Neuronal stem cell (in vitro differentiated cells): ENCODE results near the gene ARHGDIB.

Experiments
- DNase-seq: peaks from one replicate; pipeline ENCODE4 v3.0.0-alpha.2; 2013; ENCODE audit warnings: low spot score
- H2AFZ ChIP-seq: one replicate; pipeline ENCODE4 v1.6.1; 2013; ENCODE audit warnings: mild to moderate bottlenecking, low read length, inconsistent platforms
- H2AK5ac ChIP-seq: 2 replicates; pipeline ENCODE4 v1.6.1; 2013; ENCODE audit warnings: low read depth, mild to moderate bottlenecking, inconsistent platforms, low read length, moderate library complexity, mixed read lengths
- H2BK120ac ChIP-seq: 2 replicates; pipeline ENCODE4 v1.6.1; 2013; ENCODE audit warnings: low read depth, mild to moderate bottlenecking, inconsistent platforms, low read length, moderate library complexity, mixed read lengths
- H2BK12ac ChIP-seq: one replicate; pipeline ENCODE4 v1.6.1; 2013; ENCODE audit warnings: low read length, inconsistent platforms
- H2BK15ac ChIP-seq: 2 replicates; pipeline ENCODE4 v1.6.1; 2013; ENCODE audit warnings: mild to moderate bottlenecking, low read length, inconsistent platforms, mixed read lengths
- H2BK5ac ChIP-seq: one replicate; pipeline ENCODE4 v1.6.1; 2013; ENCODE audit warnings: inconsistent platforms, mild to moderate bottlenecking, low read length, moderate library complexity
- H3K14ac ChIP-seq: one replicate; pipeline ENCODE4 v1.6.1; 2013; ENCODE audit warnings: low read length, inconsistent platforms
- H3K18ac ChIP-seq: 2 replicates; pipeline ENCODE4 v1.6.1; 2013; ENCODE audit warnings: low read length, inconsistent platforms
- H3K23ac ChIP-seq: 2 replicates; pipeline ENCODE4 v1.6.1; 2013; ENCODE audit warnings: low read depth, mild to moderate bottlenecking, mixed read lengths, low read length, inconsistent platforms; ENCODE audit not compliant: poor library complexity
- H3K27ac ChIP-seq: replicated peaks from 3 replicates; pipeline ENCODE4 v1.5.1; 2013; ENCODE audit warnings: low read length, inconsistent platforms
- H3K27me3 ChIP-seq, 3 experiments: 2 replicates each; pipeline ENCODE4 v1.6.1; 2013; ENCODE audit warnings: low read length in 3 of 3, mild to moderate bottlenecking in 2 of 3, inconsistent platforms in 1 of 3, low read depth in 1 of 3, mixed read lengths in 1 of 3, moderate library complexity in 1 of 3; ENCODE audit not compliant: control insufficient read depth in 3 of 3, insufficient read depth in 3 of 3
- H3K36me3 ChIP-seq, 2 donors: replicated peaks in 1 of 2; 2 replicates each; pipeline ENCODE4 v1.6.1; 2013; ENCODE audit warnings: low read length in 2 of 2; ENCODE audit not compliant: control insufficient read depth in 2 of 2, insufficient read depth in 2 of 2
- H3K4ac ChIP-seq: 2 replicates; pipeline ENCODE4 v1.6.1; 2013; ENCODE audit warnings: inconsistent platforms, mild to moderate bottlenecking, low read length, moderate library complexity
- H3K4me1 ChIP-seq, 2 donors: 1 replicate in 1 of 2; 2 replicates in 1 of 2; pipeline ENCODE4 v1.6.1; 2013; ENCODE audit warnings: low read length in 2 of 2, low read depth in 1 of 2; ENCODE audit not compliant: control insufficient read depth in 2 of 2, insufficient read depth in 1 of 2
- H3K4me2 ChIP-seq: one replicate; pipeline ENCODE4 v1.6.1; 2013; ENCODE audit warnings: mild to moderate bottlenecking, low read length, inconsistent platforms; ENCODE audit not compliant: insufficient read depth, poor library complexity, severe bottlenecking
- H3K4me3 ChIP-seq, 2 donors: 2 replicates each; pipeline ENCODE4 v1.5.1; 2013; ENCODE audit warnings: low read length in 2 of 2, mild to moderate bottlenecking in 2 of 2, inconsistent platforms in 1 of 2, moderate library complexity in 1 of 2
- H3K79me1 ChIP-seq: one replicate; pipeline ENCODE4 v1.6.1; 2013; ENCODE audit warnings: low read depth, mild to moderate bottlenecking, inconsistent platforms, low read length, moderate library complexity
- H3K9ac ChIP-seq: one replicate; pipeline ENCODE4 v1.6.1; 2013; ENCODE audit warnings: mild to moderate bottlenecking, low read depth, low read length, inconsistent platforms; ENCODE audit not compliant: poor library complexity
- H3K9me3 ChIP-seq, 2 donors: replicated peaks in 1 of 2; 2 replicates each; pipeline versions ENCODE3 to v1.6.1; 2013; ENCODE audit warnings: low read length in 2 of 2, mild to moderate bottlenecking in 2 of 2, inconsistent platforms in 1 of 2, low read depth in 1 of 2, mixed read lengths in 1 of 2, moderate library complexity in 1 of 2; ENCODE audit not compliant: control insufficient read depth in 2 of 2, insufficient read depth in 1 of 2
- H4K8ac ChIP-seq: one replicate; pipeline ENCODE4 v1.6.1; 2013; ENCODE audit warnings: low read depth, mild to moderate bottlenecking, inconsistent platforms, low read length, moderate library complexity
- H4K91ac ChIP-seq: one replicate; pipeline ENCODE4 v1.6.1; 2013; ENCODE audit warnings: low read length, low read depth, mild to moderate bottlenecking, inconsistent platforms; ENCODE audit not compliant: poor library complexity
- WGBS, 2 donors: extraction: QIAGEN DNeasy Blood & Tissue Kit; methylation state at CpG; one replicate each; pipeline ENCODE4 v1.1.7; 2013; ENCODE audit warnings: missing lambda C conversion rate in 2 of 2, mixed read lengths in 1 of 2; ENCODE audit not compliant: insufficient read length in 2 of 2, insufficient replicate concordance in 1 of 2; ENCODE audit errors: extremely low coverage in 2 of 2; 5-methylcytosine and 5-hydroxymethylcytosine counted together

The ARHGDIB gene

DNA sequence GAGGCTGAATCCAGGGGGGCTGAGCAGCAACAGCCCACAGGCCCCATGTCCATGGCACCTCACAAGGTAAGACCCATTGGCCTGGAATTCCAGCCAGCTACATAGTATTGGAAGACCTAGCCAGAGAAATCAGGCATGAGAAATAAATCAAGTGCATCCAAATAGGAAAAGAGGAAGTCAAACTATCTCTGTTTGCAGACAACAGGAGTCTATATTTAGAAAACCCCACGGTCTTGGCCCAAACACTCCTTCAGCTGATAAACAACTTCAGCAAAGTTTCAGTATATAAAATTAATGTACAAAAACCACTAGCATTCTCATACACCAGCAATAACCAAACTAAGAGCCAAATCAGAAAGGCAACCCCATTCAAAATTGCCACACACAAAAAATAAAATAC, 28.4 kb upstream of the ARHGDIB start:
- WGBS, 2 donors, result no CpG with 5 or more reads among the region's 1 CpG
- H2BK5ac ChIP-seq, result no peak overlapping the region

GRCh38 chr12:14988035-14988434, 26.6 kb upstream of the ARHGDIB start:
- no peak overlapping the region for H2BK5ac ChIP-seq
- no peaks in the 10 kb centered on the region for H3K4me1 ChIP-seq
- WGBS, 2 donors, result no CpG with 5 or more reads among the region's 3 CpGs
- H4K8ac ChIP-seq, result no peak overlapping the region
- H3K36me3 ChIP-seq, result no peaks in the 10 kb centered on the region
- no peak overlapping the region for H4K91ac ChIP-seq
- no peak overlapping the region for H2BK120ac ChIP-seq
- H3K18ac ChIP-seq, result no peak overlapping the region
- H3K4me3 ChIP-seq, result no peak overlapping the region
- H3K4me2 ChIP-seq, result no peak overlapping the region
- H3K14ac ChIP-seq, result no peak overlapping the region
- no peak overlapping the region for H2AFZ ChIP-seq
- H3K23ac ChIP-seq, result no peak overlapping the region
- no peak overlapping the region for H3K9ac ChIP-seq
- H3K9me3 ChIP-seq, result peaks cover 0 to 2% of the 10 kb centered on the region in 2 donors
- H2AK5ac ChIP-seq, result no peak overlapping the region
- H3K79me1 ChIP-seq, result no peaks in the 10 kb centered on the region
- H3K27ac ChIP-seq, result no peak overlapping the region
- no peak for DNase-seq
- H3K4ac ChIP-seq, result no peak overlapping the region
- peaks cover 0 to 4% (median 0%) of the 10 kb centered on the region in 3 experiments for H3K27me3 ChIP-seq
- H2BK12ac ChIP-seq, result no peak overlapping the region
- H2BK15ac ChIP-seq, result no peak overlapping the region

More for the DNA sequence above, 28.4 kb upstream of the ARHGDIB start:
- no peak overlapping the region for H2AK5ac ChIP-seq
- DNase-seq, result no peak
- no peak overlapping the region for H3K4me3 ChIP-seq
- H3K27me3 ChIP-seq, result no peaks in the 10 kb centered on the region
- H3K4ac ChIP-seq, result no peak overlapping the region
- H2BK120ac ChIP-seq, result no peak overlapping the region
- no peak overlapping the region for H4K8ac ChIP-seq
- H2AFZ ChIP-seq, result no peak overlapping the region
- H3K36me3 ChIP-seq, result no peaks in the 10 kb centered on the region
- H3K14ac ChIP-seq, result no peak overlapping the region
- H3K4me2 ChIP-seq, result no peak overlapping the region
- no peak overlapping the region for H3K23ac ChIP-seq
- no peaks in the 10 kb centered on the region for H3K4me1 ChIP-seq
- no peaks in the 10 kb centered on the region for H3K79me1 ChIP-seq
- no peak overlapping the region for H3K27ac ChIP-seq
- H3K9me3 ChIP-seq, result peaks cover 0 to 2% of the 10 kb centered on the region in 2 donors
- H3K9ac ChIP-seq, result no peak overlapping the region
- no peak overlapping the region for H2BK15ac ChIP-seq
- H2BK12ac ChIP-seq, result no peak overlapping the region
- no peak overlapping the region for H4K91ac ChIP-seq
- no peak overlapping the region for H3K18ac ChIP-seq

DNA sequence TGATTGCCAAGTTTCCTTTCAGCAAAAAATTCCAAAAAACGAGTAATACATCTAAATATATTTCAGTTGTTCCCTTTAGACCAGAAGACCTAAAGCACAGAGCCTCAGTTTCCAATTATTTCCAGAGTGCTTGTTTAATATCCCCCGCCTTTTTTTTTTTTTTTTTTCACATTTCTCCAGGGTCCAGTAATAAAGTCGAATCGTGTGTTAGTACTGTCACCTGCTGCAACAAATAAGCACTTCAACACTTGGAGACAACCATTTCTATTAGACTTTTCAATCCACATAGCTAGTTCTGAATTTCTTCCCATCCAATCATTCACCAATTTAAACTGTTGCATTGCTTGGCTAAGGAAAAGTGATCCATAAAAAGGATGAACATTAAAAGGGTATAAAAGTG, 25.0 kb upstream of the ARHGDIB start:
- H3K4me2 ChIP-seq, result no peak overlapping the region
- H3K36me3 ChIP-seq, result no peaks in the 10 kb centered on the region
- no peak overlapping the region for H2BK15ac ChIP-seq
- no peak overlapping the region for H2BK120ac ChIP-seq
- no peaks in the 10 kb centered on the region for H3K4me1 ChIP-seq
- H2AFZ ChIP-seq, result no peak overlapping the region
- no peak overlapping the region for H3K23ac ChIP-seq
- H4K8ac ChIP-seq, result no peak overlapping the region
- no CpG with 5 or more reads among the region's 4 CpGs for WGBS, 2 donors
- H3K18ac ChIP-seq, result no peak overlapping the region
- H3K14ac ChIP-seq, result no peak overlapping the region
- H3K9me3 ChIP-seq, result peaks cover 0 to 2% of the 10 kb centered on the region in 2 donors
- H2BK5ac ChIP-seq, result no peak overlapping the region
- H3K79me1 ChIP-seq, result no peaks in the 10 kb centered on the region
- H3K4me3 ChIP-seq, result no peak overlapping the region
- no peak overlapping the region for H3K4ac ChIP-seq
- H3K9ac ChIP-seq, result no peak overlapping the region
- H3K27me3 ChIP-seq, result peaks cover 0 to 4% (median 0%) of the 10 kb centered on the region in 3 experiments
- H3K27ac ChIP-seq, result no peak overlapping the region
- H2BK12ac ChIP-seq, result no peak overlapping the region
- H2AK5ac ChIP-seq, result no peak overlapping the region
- no peak for DNase-seq
- H4K91ac ChIP-seq, result no peak overlapping the region

GRCh38 chr12:14984766-14985285, 23.4 kb upstream of the ARHGDIB start:
- Histone ChIP-seq H3K23ac (no peak overlapping the region), H3K27ac (no peak overlapping the region), H3K36me3 (no peaks in the 10 kb centered on the region), H2AK5ac (no peak overlapping the region), H3K79me1 (no peaks in the 10 kb centered on the region), H3K18ac (no peak overlapping the region), H2AFZ (no peak overlapping the region), H2BK12ac (no peak overlapping the region), H2BK15ac (no peak overlapping the region), H2BK5ac (no peak overlapping the region), H4K8ac (no peak overlapping the region), H3K4me2 (no peak overlapping the region), H3K27me3 (peaks cover 0 to 7% (median 0%) of the 10 kb centered on the region in 3 experiments), H3K4me3 (no peak overlapping the region), H3K9ac (no peak overlapping the region), H3K4me1 (no peaks in the 10 kb centered on the region), H2BK120ac (no peak overlapping the region), H3K14ac (no peak overlapping the region), H4K91ac (no peak overlapping the region), H3K9me3 (peaks cover 0 to 2% of the 10 kb centered on the region in 2 donors), H3K4ac (no peak overlapping the region)
- DNase-seq, result no peak
- WGBS, 2 donors, result no CpG with 5 or more reads among the region's 1 CpG
